GM12891 (cell line): ENCODE data around the gene NSUN6.

Source experiments
- PAX5 ChIP-seq: IDR thresholded peaks from 2 replicates; pipeline ENCODE4 v1.6.1; 2011; ENCODE audit warnings: low read length, moderate library complexity, mild to moderate bottlenecking; ENCODE audit not compliant: insufficient read depth, severe bottlenecking
- POLR2A ChIP-seq: IDR thresholded peaks from 2 replicates; pipeline ENCODE4 v1.6.1; 2011; ENCODE audit warnings: low read depth, low read length, control low read depth
- POLR2AphosphoS5 ChIP-seq: IDR thresholded peaks from 2 replicates; pipeline ENCODE4 v1.6.1; 2011; ENCODE audit warnings: low read depth, low read length, control low read depth
- POU2F2 ChIP-seq: IDR thresholded peaks from 2 replicates; pipeline ENCODE4 v1.6.1; 2011; ENCODE audit warnings: low read depth, mild to moderate bottlenecking, control low read depth, low read length, moderate library complexity
- TAF1 ChIP-seq: IDR thresholded peaks from 2 replicates; pipeline ENCODE4 v1.6.1; 2011; ENCODE audit warnings: low read depth, low read length, control low read depth

DNA sequence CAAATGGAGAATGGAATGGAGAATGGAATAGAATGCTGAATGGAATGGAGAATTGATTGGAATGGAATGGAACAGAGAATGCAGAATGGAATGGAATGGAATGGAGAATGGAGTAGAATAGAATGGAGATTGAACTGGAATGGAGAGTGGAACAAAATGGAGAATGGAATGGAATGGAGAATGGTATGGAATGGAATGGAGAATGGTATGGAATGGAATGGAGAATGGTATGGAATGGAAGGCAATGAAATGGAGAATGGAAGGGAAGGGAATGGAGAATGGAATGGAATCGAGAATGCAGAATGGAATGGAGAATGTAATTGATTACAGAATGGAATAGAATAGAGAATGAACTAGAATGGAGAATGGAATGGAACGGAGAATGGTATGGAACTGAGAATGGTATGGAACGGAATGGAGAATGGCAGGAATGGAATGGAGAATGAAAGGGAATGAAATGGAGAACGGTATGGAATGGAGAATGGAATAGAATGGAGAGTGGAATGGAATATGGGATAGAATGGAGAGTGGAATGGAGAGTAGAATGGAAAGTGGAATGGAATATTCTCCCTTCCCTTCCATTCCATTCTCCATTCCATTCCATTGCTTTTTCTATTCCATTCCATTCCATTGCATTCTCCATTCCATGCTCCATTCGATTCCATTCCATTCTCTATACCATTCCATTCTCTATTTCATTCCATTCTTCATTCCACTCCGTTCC is 88.2 kb downstream of the NSUN6 start:
- TF ChIP-seq POLR2A (no peak), POLR2AphosphoS5 (no peak), TAF1 (no peak), POU2F2 (no peak), PAX5 (no peak)
